Subcutaneous adipose tissue (tissue), 4 donors: ENCODE results near the gene GTF2F1. TPM values are rescaled to one million over a fixed set of nuclear protein-coding genes. Genes with fewer than 3 reads are reported as not detected.

Experiments
- total RNA-seq, 4 donors: library from RNA; depleted of rRNA; stranded (reverse); fragments of >200 nt; gene quantifications; one replicate each; pipeline ENCODE4 v1.1.0, GENCODE V29; 2016
- TF ChIP-seq, protein P1 (sequence below): fragments of 450-650 bp; IDR thresholded peaks from one replicate; pipeline ENCODE4 v1.5.1; 2016; ENCODE audit warnings: low read depth, mild to moderate bottlenecking, control low read depth, antibody characterized with exemption, moderate library complexity

The GTF2F1 gene
- total RNA-seq, 4 donors from 2014 or later, result 27.9 to 41.6 (median 33.8) TPM

DNA sequence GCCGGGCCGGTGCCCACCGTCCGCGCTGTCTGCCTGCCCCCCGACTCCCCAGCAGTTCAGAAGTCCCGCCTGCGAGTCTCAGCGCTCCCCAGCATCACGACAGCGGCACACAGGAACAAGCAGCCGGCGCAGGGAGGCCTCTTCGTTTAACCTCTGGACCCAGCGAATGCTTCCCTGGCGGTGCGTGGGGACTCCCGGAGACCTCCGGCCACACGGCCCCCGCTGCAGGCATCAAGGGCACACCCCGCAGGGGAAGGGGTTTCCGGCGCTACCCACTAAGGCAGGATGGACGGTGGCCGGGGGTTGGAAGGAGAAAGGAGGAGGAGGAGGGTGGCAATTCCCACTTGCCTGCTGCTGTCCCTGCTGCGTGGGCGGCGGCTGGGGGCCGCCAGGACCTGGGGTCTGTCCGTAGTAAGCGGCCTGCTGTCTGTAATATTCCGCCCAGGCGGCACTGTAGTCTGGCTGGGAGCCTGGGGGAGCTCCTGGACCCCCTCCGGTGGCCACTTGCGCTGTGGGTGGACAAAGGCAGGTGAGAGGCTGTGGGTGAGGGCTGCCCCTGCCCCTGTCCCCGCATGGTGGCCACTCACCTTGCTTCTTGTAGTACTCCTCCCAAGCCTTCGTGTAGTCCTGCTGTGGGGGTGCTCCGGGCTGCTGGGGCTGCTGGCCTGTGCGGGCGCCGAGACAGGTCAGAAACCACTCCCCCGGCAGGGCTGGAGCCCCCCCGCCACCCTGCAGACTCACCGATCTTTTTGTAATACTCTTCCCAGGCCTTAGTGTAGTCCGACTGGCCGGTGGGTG lies 22.0 kb upstream of the GTF2F1 start:
- TF ChIP-seq, protein P1, sequence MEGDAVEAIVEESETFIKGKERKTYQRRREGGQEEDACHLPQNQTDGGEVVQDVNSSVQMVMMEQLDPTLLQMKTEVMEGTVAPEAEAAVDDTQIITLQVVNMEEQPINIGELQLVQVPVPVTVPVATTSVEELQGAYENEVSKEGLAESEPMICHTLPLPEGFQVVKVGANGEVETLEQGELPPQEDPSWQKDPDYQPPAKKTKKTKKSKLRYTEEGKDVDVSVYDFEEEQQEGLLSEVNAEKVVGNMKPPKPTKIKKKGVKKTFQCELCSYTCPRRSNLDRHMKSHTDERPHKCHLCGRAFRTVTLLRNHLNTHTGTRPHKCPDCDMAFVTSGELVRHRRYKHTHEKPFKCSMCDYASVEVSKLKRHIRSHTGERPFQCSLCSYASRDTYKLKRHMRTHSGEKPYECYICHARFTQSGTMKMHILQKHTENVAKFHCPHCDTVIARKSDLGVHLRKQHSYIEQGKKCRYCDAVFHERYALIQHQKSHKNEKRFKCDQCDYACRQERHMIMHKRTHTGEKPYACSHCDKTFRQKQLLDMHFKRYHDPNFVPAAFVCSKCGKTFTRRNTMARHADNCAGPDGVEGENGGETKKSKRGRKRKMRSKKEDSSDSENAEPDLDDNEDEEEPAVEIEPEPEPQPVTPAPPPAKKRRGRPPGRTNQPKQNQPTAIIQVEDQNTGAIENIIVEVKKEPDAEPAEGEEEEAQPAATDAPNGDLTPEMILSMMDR, result no peak

DNA sequence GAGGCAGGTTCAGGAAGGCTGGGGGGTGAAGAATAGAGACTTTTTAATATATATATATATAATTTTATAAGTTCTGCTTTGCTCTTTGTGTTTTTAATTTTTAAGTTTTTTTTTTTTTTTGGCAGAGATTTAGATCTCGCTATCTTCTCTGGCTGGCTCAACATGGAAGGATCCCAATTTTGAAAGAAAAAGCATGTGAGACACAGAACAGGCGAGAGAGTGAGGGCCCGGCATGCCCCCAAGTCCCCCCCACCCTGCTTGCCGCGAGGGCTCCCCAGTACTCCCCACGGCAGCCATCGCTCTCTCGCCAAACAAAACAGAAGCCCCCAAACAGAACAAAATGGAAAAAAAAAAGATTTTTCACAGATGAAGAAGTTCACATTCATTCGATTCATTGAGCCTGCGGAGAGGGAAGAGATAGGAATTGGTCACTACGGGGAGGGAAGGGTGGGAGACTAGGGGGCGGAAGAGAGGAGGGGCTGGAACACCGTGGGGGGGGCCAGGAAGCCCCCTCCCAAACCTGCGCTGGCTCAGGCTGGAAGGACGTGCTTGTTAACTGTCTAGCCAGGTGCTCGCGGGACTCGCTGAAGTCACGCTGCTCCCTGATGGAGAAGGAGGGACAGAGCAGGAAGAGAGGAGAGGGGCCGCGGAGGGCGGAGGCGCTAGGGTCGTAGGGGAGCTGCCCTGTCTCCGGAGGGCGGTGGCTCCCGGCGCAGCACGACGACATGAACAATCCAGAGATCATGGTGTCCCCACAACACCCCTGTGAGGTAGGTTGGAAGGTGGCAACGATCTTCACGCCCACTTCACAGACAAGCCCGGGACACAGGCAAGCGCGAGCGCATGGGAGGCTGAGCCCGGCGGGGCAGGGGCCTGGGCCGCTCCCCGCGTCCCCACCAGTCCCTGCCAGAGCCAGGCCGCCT lies 21.0 kb upstream of the GTF2F1 start:
- TF ChIP-seq, protein P1, result no peak

DNA sequence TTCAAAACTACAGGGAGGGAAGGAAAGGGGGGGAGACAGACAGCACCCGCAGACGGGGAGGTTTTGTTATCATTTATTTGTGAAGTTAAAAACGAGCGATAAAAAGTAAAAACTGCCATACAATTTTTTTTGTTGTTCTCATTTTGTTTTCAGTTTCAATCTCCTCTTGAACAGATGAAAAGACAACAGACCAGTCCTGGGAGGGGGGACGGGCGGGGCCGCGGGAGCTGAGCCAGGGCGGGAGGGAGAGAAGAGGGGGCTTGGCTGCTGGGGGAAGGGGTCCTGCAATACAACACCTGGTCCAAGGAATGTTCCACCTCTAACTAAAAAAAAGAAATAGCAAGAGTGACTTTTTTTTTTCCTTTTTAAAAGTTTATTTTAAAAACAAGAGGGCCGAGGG lies 20.3 kb upstream of the GTF2F1 start:
- TF ChIP-seq, protein P1, result no peak

DNA sequence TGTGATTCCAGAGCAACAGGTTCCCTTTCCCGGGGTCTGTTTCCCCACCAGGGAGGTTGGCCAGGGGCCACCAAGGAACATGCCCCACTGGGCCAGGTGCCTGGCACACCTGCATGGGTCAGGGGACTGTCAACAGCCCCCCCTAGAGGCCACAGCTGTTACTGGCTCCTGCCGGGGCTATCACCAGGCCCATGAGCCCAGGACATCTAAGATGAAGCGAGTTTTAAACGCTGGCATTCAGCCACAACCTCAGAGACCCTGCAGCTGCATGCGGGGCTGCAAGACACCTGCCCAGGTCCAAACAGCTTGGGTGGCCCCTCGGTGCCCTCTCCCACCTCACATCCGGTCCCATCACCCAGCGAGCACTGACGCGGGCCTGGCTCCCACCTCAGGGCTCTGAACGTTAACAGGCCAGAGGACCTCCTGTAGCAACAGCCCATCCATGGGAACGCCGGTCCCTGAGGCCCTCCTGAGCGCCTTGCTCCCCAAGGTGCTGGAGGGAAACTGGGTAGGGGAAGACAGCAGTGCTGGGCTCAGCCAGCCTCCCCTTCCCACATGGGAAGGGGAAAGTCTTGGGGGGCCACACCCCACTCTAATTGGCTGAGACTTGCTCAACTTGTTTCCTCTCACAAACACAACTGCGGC lies 19.6 kb upstream of the GTF2F1 start:
- TF ChIP-seq, protein P1, result no peak

DNA sequence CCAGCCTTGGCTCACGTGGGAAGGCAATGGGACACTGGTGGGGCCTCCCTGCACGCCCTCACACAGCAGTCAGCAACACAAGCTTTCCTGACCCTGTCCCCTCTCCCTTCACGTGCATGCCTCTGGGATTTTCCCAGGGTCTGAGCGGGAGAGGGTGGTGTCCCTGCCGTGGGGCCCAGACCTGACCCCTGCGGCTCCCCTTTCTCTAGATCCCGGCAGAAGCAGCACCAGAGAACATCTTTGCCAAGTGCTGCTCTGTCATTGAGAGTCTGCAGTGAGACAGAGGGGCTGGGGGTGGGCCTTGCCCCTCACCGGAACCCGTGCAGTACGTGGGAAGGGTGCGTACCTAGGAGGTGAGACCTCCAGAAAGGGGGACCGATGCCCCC lies 19.1 kb upstream of the GTF2F1 start:
- TF ChIP-seq, protein P1, result no peak

DNA sequence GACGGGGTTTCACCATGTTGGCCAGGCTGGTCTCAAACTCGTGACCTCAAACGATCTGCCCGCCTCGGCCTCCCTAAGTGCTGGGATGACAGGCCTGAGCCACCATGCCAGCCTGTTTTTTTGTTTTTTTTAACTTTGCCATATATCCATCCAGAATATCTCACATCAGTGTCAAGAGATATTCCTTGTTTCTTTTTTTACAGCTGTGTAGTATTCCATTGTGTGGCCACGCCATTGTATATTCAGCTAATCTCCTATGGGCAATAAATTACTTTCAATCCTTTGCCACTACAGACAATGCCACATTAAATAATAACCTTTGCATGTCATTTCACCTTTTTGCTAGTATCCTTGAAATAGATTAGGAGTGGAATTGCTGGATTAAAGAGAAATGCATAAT lies 16.4 kb upstream of the GTF2F1 start:
- TF ChIP-seq, protein P1, result no peak

DNA sequence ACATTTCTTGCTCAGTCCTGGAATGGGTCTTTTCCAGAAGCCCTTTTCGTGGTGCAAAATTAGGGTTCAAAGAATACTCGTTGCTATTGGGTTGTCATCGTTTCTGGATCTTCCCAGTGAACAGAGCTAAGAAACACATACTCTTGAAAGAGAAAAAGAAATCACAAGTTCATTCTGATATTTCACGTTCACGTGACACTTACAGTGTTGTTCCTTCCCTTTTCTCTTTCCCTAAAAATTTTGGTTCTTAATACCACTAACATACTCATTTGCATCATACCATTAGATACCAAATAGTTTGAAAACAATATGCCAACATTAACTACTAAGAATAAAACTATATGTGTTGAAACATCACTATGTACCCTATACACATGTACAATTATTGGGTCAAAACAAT lies 13.4 kb upstream of the GTF2F1 start:
- TF ChIP-seq, protein P1, result no peak
